Keratinocyte (primary cell): ENCODE measurements around the gene SKIC3.

Experiments
- EZH2 ChIP-seq: IDR thresholded peaks from one replicate; pipeline ENCODE4 v1.6.1; 2012; ENCODE audit warnings: inconsistent platforms, mild to moderate bottlenecking, low read length, moderate library complexity
- TF ChIP-seq, protein P1 (sequence below), 3 experiments: IDR thresholded peaks in 1 of 3; conservative IDR thresholded peaks in 1 of 3; optimal IDR thresholded peaks in 1 of 3; 2 replicates in 2 of 3; 3 replicates in 1 of 3; pipeline versions ENCODE3 to v1.5.1; 2011; ENCODE audit warnings: low read length in 3 of 3, mild to moderate bottlenecking in 3 of 3, moderate library complexity in 2 of 3, control low read depth in 1 of 3, inconsistent platforms in 1 of 3; ENCODE audit not compliant: insufficient read depth in 2 of 3; ENCODE audit errors: extremely low read depth in 1 of 3

DNA sequence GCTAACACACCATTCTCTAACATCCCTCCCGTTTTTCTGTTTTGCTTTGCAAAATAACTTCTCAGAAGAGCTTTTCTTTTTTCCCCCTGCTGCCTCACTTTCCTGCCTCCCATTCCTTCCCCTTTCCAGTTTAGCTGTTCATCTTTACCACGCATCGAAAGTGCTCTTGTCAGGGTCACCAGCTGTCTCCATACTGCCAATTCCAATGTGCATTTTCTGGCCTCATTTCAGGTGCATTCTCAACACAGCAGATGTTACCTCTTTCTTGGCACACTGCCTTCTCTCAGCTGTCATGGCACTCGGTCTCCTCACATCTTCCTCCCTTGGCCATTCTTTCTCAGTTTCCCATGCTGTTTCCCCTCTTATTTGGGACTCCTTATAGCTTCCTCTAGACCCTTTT is 9.7 kb upstream of the SKIC3 start:
- TF ChIP-seq EZH2, result no peak
- TF ChIP-seq, protein P1, sequence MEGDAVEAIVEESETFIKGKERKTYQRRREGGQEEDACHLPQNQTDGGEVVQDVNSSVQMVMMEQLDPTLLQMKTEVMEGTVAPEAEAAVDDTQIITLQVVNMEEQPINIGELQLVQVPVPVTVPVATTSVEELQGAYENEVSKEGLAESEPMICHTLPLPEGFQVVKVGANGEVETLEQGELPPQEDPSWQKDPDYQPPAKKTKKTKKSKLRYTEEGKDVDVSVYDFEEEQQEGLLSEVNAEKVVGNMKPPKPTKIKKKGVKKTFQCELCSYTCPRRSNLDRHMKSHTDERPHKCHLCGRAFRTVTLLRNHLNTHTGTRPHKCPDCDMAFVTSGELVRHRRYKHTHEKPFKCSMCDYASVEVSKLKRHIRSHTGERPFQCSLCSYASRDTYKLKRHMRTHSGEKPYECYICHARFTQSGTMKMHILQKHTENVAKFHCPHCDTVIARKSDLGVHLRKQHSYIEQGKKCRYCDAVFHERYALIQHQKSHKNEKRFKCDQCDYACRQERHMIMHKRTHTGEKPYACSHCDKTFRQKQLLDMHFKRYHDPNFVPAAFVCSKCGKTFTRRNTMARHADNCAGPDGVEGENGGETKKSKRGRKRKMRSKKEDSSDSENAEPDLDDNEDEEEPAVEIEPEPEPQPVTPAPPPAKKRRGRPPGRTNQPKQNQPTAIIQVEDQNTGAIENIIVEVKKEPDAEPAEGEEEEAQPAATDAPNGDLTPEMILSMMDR (optimal IDR thresholded peaks at IDR 0.05 in 1 of 3, IDR thresholded peaks at IDR 0.05 in 1 of 3, conservative IDR thresholded peaks at IDR 0.05 in 1 of 3; ENCODE audit: extremely low read depth in 1 of 3, insufficient read depth in 2 of 3, low read length in 3 of 3), result no peak
